Suprapubic skin (tissue), 4 donors: ENCODE results near the gene MUSTN1. TPM values are rescaled to one million over a fixed set of nuclear protein-coding genes. Genes with fewer than 3 reads are reported as not detected.
A peak's percentile ranks its signal among the peaks of the same experiment; 100 is the strongest.

Source experiments
- DNase-seq, 2 donors: peaks; one replicate each; pipeline ENCODE4 v3.0.0-alpha.2; 2019; ENCODE audit warnings: low spot score in 2 of 2
- H3K27ac ChIP-seq: fragments of 200-600 bp; sonication (generic); one replicate; pipeline ENCODE4 v1.5.1; 2019
- H3K27me3 ChIP-seq: fragments of 200-600 bp; sonication (generic); one replicate; pipeline ENCODE4 v1.5.1; 2019
- H3K36me3 ChIP-seq: fragments of 200-600 bp; sonication (generic); one replicate; pipeline ENCODE4 v1.5.1; 2019
- H3K4me1 ChIP-seq: fragments of 200-600 bp; sonication (generic); one replicate; pipeline ENCODE4 v1.5.1; 2019
- H3K4me3 ChIP-seq: fragments of 200-600 bp; sonication (generic); one replicate; pipeline ENCODE4 v1.5.1; 2019; ENCODE audit warnings: mild to moderate bottlenecking
- H3K9me3 ChIP-seq: fragments of 200-600 bp; sonication (generic); one replicate; pipeline ENCODE4 v1.5.1; 2019
- CTCF ChIP-seq, 2 donors: fragments of 200-600 bp in 1 of 2; fragments of 450-650 bp in 1 of 2; sonication (generic) in 1 of 2; IDR thresholded peaks; one replicate each; pipeline ENCODE4 v1.5.1; 2016 to 2019; ENCODE audit warnings: antibody characterized with exemption in 2 of 2, mild to moderate bottlenecking in 1 of 2, moderate library complexity in 1 of 2
- EP300 ChIP-seq: sonication (generic); formaldehyde crosslinking; IDR thresholded peaks from one replicate; pipeline ENCODE4 v1.6.1; 2017; ENCODE audit warnings: antibody characterized with exemption
- POLR2A ChIP-seq, 2 donors: fragments of 450-650 bp; IDR thresholded peaks; one replicate each; pipeline ENCODE4 v1.6.1; 2017; ENCODE audit warnings: antibody characterized with exemption in 2 of 2, mild to moderate bottlenecking in 2 of 2, moderate library complexity in 2 of 2
- POLR2AphosphoS5 ChIP-seq, 3 donors: sonication (generic); formaldehyde crosslinking; IDR thresholded peaks; one replicate each; pipeline ENCODE4 v1.6.1; 2017; ENCODE audit warnings: antibody characterized with exemption in 3 of 3
- WGBS: methylation state at CpG from one replicate; pipeline ENCODE4 v1.1.5; 2018; 5-methylcytosine and 5-hydroxymethylcytosine counted together
- total RNA-seq, 4 donors: library from RNA; depleted of rRNA; stranded (reverse); fragments of >200 nt; gene quantifications; one replicate each; pipeline ENCODE4 v1.1.0, GENCODE V29; 2016

MUSTN1 gene
- total RNA-seq, 4 donors from 2014 or later = 1.6 to 14.5 (median 8.3) TPM

- Histone ChIP-seq H3K4me3 (no peak overlapping the region), H3K27ac (no peak overlapping the region), H3K36me3 (peaks cover 17% of the 10 kb centered on the region), H3K27me3 (no peaks in the 10 kb centered on the region), H3K9me3 (no peaks in the 10 kb centered on the region), H3K4me1 (no peaks in the 10 kb centered on the region)
- TF ChIP-seq EP300 (no peak), POLR2A (IDR thresholded peaks at IDR 0.05) (no peak), POLR2AphosphoS5 (IDR thresholded peaks at IDR 0.05) (no peak), CTCF (IDR thresholded peaks at IDR 0.05) (no peak)
- no peak for DNase-seq
- WGBS = 88% methylated on average over 5 of the region's 5 CpGs
Observed at GRCh38 chr3:52856666-52857065, 21.8 kb upstream of the MUSTN1 start.

- TF ChIP-seq POLR2AphosphoS5 (IDR thresholded peaks at IDR 0.05) (no peak), CTCF (IDR thresholded peaks at IDR 0.05) (no peak), EP300 (no peak), POLR2A (IDR thresholded peaks at IDR 0.05) (no peak)
- 90% methylated on average over 2 of the region's 2 CpGs for WGBS
- H3K27ac ChIP-seq = no peak overlapping the region
- DNase-seq = no peak
- H3K27me3 ChIP-seq = no peaks in the 10 kb centered on the region
- H3K9me3 ChIP-seq = no peaks in the 10 kb centered on the region
- peaks cover 37% of the 10 kb centered on the region for H3K36me3 ChIP-seq
- no peak overlapping the region for H3K4me3 ChIP-seq
- no peaks in the 10 kb centered on the region for H3K4me1 ChIP-seq
Observed at GRCh38 chr3:52854013-52854412, 19.2 kb upstream of the MUSTN1 start.

GRCh38 chr3:52852419-52852818, 17.6 kb upstream of the MUSTN1 start:
- DNase-seq = no peak
- H3K27ac ChIP-seq = no peak overlapping the region
- no peaks in the 10 kb centered on the region for H3K4me1 ChIP-seq
- 68% methylated on average over 2 of the region's 2 CpGs for WGBS
- H3K27me3 ChIP-seq = no peaks in the 10 kb centered on the region
- TF ChIP-seq POLR2A (IDR thresholded peaks at IDR 0.05) (no peak), EP300 (no peak), CTCF (IDR thresholded peaks at IDR 0.05) (no peak), POLR2AphosphoS5 (IDR thresholded peaks at IDR 0.05) (no peak)
- peaks cover 53% of the 10 kb centered on the region for H3K36me3 ChIP-seq
- no peaks in the 10 kb centered on the region for H3K9me3 ChIP-seq
- no peak overlapping the region for H3K4me3 ChIP-seq

- Histone ChIP-seq H3K27me3 (no peaks in the 10 kb centered on the region), H3K4me3 (no peak overlapping the region), H3K27ac (no peak overlapping the region), H3K36me3 (peaks cover 58% of the 10 kb centered on the region), H3K9me3 (no peaks in the 10 kb centered on the region), H3K4me1 (no peaks in the 10 kb centered on the region)
- DNase-seq = no peak
- TF ChIP-seq CTCF (IDR thresholded peaks at IDR 0.05) (peak; percentile 32 to 49), POLR2A (IDR thresholded peaks at IDR 0.05) (no peak)
- WGBS = 63% methylated on average over 3 of the region's 3 CpGs
Observed at GRCh38 chr3:52851348-52851747, 16.5 kb upstream of the MUSTN1 start.

- no peak overlapping the region for H3K27ac ChIP-seq
- no peak for DNase-seq
- H3K4me3 ChIP-seq = no peak overlapping the region
- H3K27me3 ChIP-seq = no peaks in the 10 kb centered on the region
- H3K36me3 ChIP-seq = peaks cover 57% of the 10 kb centered on the region
- no peaks in the 10 kb centered on the region for H3K9me3 ChIP-seq
- TF ChIP-seq EP300 (no peak), POLR2A (IDR thresholded peaks at IDR 0.05) (no peak)
- peaks cover 9% of the 10 kb centered on the region for H3K4me1 ChIP-seq
- 96% methylated on average over 15 of the region's 15 CpGs for WGBS
Observed at GRCh38 chr3:52849656-52850055, 14.8 kb upstream of the MUSTN1 start.

GRCh38 chr3:52848617-52849016, 13.8 kb upstream of the MUSTN1 start:
- Histone ChIP-seq H3K4me1 (peaks cover 19% of the 10 kb centered on the region), H3K4me3 (no peak overlapping the region), H3K9me3 (no peaks in the 10 kb centered on the region), H3K27me3 (no peaks in the 10 kb centered on the region), H3K36me3 (peaks cover 50% of the 10 kb centered on the region), H3K27ac (peak overlapping the region; percentile 38)
- 37% methylated on average over 5 of the region's 7 CpGs for WGBS
- TF ChIP-seq CTCF (IDR thresholded peaks at IDR 0.05) = no peak
- TF ChIP-seq EP300 = no peak
- TF ChIP-seq POLR2AphosphoS5 (IDR thresholded peaks at IDR 0.05) = no peak
- no peak for TF ChIP-seq POLR2A (IDR thresholded peaks at IDR 0.05)
- DNase-seq = peak in 1 of 2 donors; percentile 48
